B cell (primary cell): ENCODE data around the gene EIF1AD. TPM values are rescaled to one million over a fixed set of nuclear protein-coding genes. Genes with fewer than 3 reads are reported as not detected.
"Not testable (repeated sequence)": the region's sequence is repeated elsewhere in the genome, so short reads cannot be mapped to it uniquely, and the experiment has no call there.

Experiments used
- ATAC-seq: fragments of 200-7000 bp; cut with Tn5 transposase; one replicate; pipeline ENCODE4 v1.10.0; 2021; ENCODE audit warnings: low read depth, mild to moderate bottlenecking, moderate number of reproducible peaks, moderate library complexity
- CTCF ChIA-PET: fragments of 350-600 bp; sonication (Branson Sonifier 250); formaldehyde crosslinking; loops from one replicate; lab custom pipeline; 2021; ENCODE audit warnings: antibody characterized with exemption, inconsistent platforms; lab: Charles Lee
- POLR2A ChIA-PET: fragments of 350-600 bp; sonication (Branson Sonifier 250); formaldehyde crosslinking; loops from one replicate; lab custom pipeline; 2021; ENCODE audit warnings: antibody characterized with exemption; lab: Charles Lee
- DNase-seq: peaks from one replicate; pipeline ENCODE4 v3.0.0; 2013
- H2AFZ ChIP-seq: 2 replicates; pipeline ENCODE4 v1.6.1; 2012; ENCODE audit warnings: mild to moderate bottlenecking, low read depth, low read length; ENCODE audit not compliant: insufficient read depth, poor library complexity, severe bottlenecking
- H3K27ac ChIP-seq, 2 donors: 1 replicate in 1 of 2; 2 replicates in 1 of 2; pipeline ENCODE4 v1.5.1; 2012 to 2013; ENCODE audit warnings: low read length in 2 of 2, mild to moderate bottlenecking in 2 of 2, moderate library complexity in 1 of 2
- H3K27me3 ChIP-seq, 4 experiments: fragments of 200-600 bp in 1 of 4; sonication (generic) in 1 of 4; replicated peaks in 1 of 4; 1 replicate in 2 of 4; 2 replicates in 2 of 4; pipeline versions ENCODE4 v1.6.1 to v1.7.0; 2013 to 2016; ENCODE audit warnings: low read length in 3 of 4, mild to moderate bottlenecking in 2 of 4, mixed read lengths in 1 of 4, moderate library complexity in 1 of 4; ENCODE audit not compliant: insufficient read depth in 4 of 4, control insufficient read depth in 3 of 4; ENCODE audit errors: control extremely low read depth in 1 of 4
- H3K36me3 ChIP-seq, 2 experiments: replicated peaks in 1 of 2; 1 replicate in 1 of 2; 2 replicates in 1 of 2; pipeline versions ENCODE4 v1.6.1 to v1.7.1; 2013; ENCODE audit warnings: low read length in 1 of 2; ENCODE audit not compliant: insufficient read depth in 2 of 2, control insufficient read depth in 1 of 2; ENCODE audit errors: control extremely low read depth in 1 of 2, extremely low read depth in 1 of 2
- H3K4me1 ChIP-seq, 2 donors: fragments of 200-600 bp in 1 of 2; sonication (generic) in 1 of 2; 1 replicate in 1 of 2; 2 replicates in 1 of 2; pipeline versions ENCODE4 v1.5.1 to v1.6.1; 2013 to 2017; ENCODE audit warnings: low read length in 2 of 2; ENCODE audit not compliant: control insufficient read depth in 2 of 2, insufficient read depth in 2 of 2
- H3K4me2 ChIP-seq: replicated peaks from 2 replicates; pipeline ENCODE3; 2012; ENCODE audit warnings: mild to moderate bottlenecking, low read depth, low read length; ENCODE audit not compliant: poor library complexity, severe bottlenecking
- H3K4me3 ChIP-seq, 5 experiments: fragments of 200-600 bp in 1 of 5; sonication (generic) in 1 of 5; 1 replicate in 3 of 5; 2 replicates in 2 of 5; pipeline versions ENCODE4 v1.5.1 to v1.7.0; 2011 to 2016; ENCODE audit warnings: low read length in 4 of 5, mild to moderate bottlenecking in 4 of 5, low read depth in 2 of 5, control low read depth in 1 of 5, moderate library complexity in 1 of 5; ENCODE audit not compliant: insufficient read depth in 1 of 5; ENCODE audit errors: control extremely low read depth in 1 of 5, extremely low read depth in 1 of 5
- H3K79me2 ChIP-seq: fragments of 200-600 bp; sonication (generic); one replicate; pipeline ENCODE4 v1.6.0; 2016; ENCODE audit warnings: low read length; ENCODE audit not compliant: control insufficient read depth, insufficient read depth
- H3K9ac ChIP-seq: fragments of 200-600 bp; sonication (generic); 2 replicates; pipeline ENCODE4 v1.6.1; 2017; ENCODE audit warnings: mild to moderate bottlenecking, low read length, moderate library complexity
- H3K9me3 ChIP-seq, 3 donors: one replicate each; pipeline versions ENCODE4 v1.6.1 to v1.7.1; 2013; ENCODE audit warnings: low read length in 2 of 3; ENCODE audit not compliant: control insufficient read depth in 2 of 3, insufficient read depth in 1 of 3; ENCODE audit errors: control extremely low read depth in 1 of 3
- H4K20me1 ChIP-seq: 2 replicates; pipeline ENCODE4 v1.6.0; 2012; ENCODE audit warnings: mild to moderate bottlenecking, low read length; ENCODE audit not compliant: insufficient read depth, control insufficient read depth, poor library complexity, severe bottlenecking
- H3K27ac Mint-ChIP-seq: one replicate; pipeline ENCODE4 v1.8.0; 2021; ENCODE audit warnings: mixed read lengths
- H3K27me3 Mint-ChIP-seq: one replicate; pipeline ENCODE4 v1.8.0; 2021; ENCODE audit warnings: mixed read lengths
- H3K4me1 Mint-ChIP-seq: one replicate; pipeline ENCODE4 v1.8.0; 2021; ENCODE audit warnings: mixed read lengths
- H3K4me3 Mint-ChIP-seq: one replicate; pipeline ENCODE4 v1.8.0; 2021; ENCODE audit warnings: mixed read lengths
- H3K9me3 Mint-ChIP-seq: one replicate; pipeline ENCODE4 v1.8.0; 2022; ENCODE audit warnings: mixed read lengths; ENCODE audit not compliant: insufficient read depth
- EZH2 ChIP-seq: IDR thresholded peaks from 2 replicates; pipeline ENCODE4 v1.6.1; 2012; ENCODE audit warnings: borderline replicate concordance, low read depth, mild to moderate bottlenecking, moderate library complexity, low read length; ENCODE audit not compliant: insufficient read depth, poor library complexity, severe bottlenecking
- WGBS: methylation state at CpG from one replicate; pipeline ENCODE4 v1.1.5; 2013; ENCODE audit warnings: missing lambda C conversion rate; ENCODE audit not compliant: insufficient coverage; 5-methylcytosine and 5-hydroxymethylcytosine counted together
- intact Hi-C: fragments of 100-400 bp; cut with micrococcal nuclease; formaldehyde crosslinking; loops from one replicate; pipeline ENCODE4 v1.10.0; 2022
- polyA plus RNA-seq: library from polyadenylated mRNA; depleted of rRNA; stranded (reverse); fragments of >200 nt; gene quantifications from 2 replicates; pipeline ENCODE4 v1.2.3, GENCODE V29; 2012
- total RNA-seq, 2 donors: library from RNA; stranded (reverse); fragments of 120-200 nt in 1 of 2; gene quantifications; 1 replicate in 1 of 2; 2 replicates in 1 of 2; pipeline versions ENCODE4 v1.2.3 to v1.2.4, GENCODE V29; 2013 to 2022
- TF ChIP-seq, protein P1 (sequence below): fragments of 200-600 bp; IDR thresholded peaks from one replicate; pipeline ENCODE4 v1.8.0; 2022; ENCODE audit warnings: antibody characterized with exemption, mild to moderate bottlenecking

The EIF1AD gene
- total and polyA plus RNA-seq, 2 donors (not counting 1 experiment from before 2014, with no cell fraction given) = 56.9 to 65.2 TPM

DNA sequence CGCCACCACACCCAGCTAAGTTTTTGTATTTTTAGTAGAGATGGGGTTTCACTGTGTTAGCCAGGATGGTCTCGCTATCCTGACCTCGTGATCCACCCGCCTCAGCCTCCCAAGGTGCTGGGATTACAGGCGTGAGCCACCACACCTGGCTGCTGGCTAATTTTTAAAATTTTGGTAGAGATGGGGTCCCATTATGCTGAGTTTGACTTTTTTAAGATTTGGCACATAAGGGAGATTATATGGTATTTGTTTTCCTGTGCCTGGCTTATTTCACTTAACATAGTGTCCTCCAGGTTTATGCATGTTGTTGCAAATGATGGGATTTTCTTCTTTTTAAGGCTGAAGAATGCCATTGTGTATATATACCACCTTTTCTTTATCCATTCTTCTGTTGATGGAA lies 51.2 kb downstream of the EIF1AD start:
- H4K20me1 ChIP-seq, H3K4me3 Mint-ChIP-seq, H3K4me3 ChIP-seq, DNase-seq, H3K36me3 ChIP-seq, ATAC-seq, H3K27ac ChIP-seq, H3K27me3 ChIP-seq, H3K9me3 ChIP-seq, H2AFZ ChIP-seq, intact Hi-C loops, CTCF ChIA-PET, H3K4me1 Mint-ChIP-seq, H3K27ac Mint-ChIP-seq, H3K4me2 ChIP-seq, H3K4me1 ChIP-seq, H3K9ac ChIP-seq, H3K79me2 ChIP-seq, H3K9me3 Mint-ChIP-seq, H3K27me3 Mint-ChIP-seq: not testable (repeated sequence)
- WGBS = 88% methylated on average over 4 of the region's 5 CpGs
- POLR2A ChIA-PET = interaction anchor here (0.6 kb wide), 1 partner anchor 83 kb away, joined by 5 read pairs; no protein-coding TSS in a partner anchor

DNA sequence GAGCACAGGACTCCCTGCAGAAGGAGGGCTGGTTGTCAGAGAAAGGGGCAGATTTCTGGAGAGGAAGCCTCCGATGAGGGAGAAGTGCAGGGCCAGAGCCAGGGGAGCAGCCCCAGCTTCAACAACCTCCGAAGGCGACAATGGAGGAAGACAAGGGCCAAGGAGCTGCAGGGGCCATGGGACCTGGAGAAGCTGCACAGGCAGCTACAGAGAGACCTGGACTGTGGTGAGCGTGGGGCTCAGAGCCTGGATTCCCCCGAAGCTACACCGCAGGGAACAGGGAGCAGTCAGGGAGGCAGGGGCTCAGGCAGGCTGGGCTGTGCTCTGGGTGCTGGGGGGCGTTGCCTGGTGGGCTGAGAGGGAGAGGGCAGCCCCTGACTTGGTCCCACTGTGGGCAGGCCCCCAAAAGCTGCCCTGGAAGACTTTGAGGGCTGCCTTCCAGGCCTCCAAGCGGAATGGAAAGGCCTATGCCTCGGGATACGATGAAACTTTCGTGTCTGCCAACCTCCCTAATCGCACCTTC lies 54.3 kb downstream of the EIF1AD start:
- Histone ChIP-seq H3K4me1 (no peaks in the 10 kb centered on the region), H3K27ac (no peak overlapping the region), H3K27me3 (peaks cover 0 to 3% (median 0%) of the 10 kb centered on the region in 4 experiments), H3K4me3 (no peak overlapping the region), H3K4me2 (no peak overlapping the region), H3K9me3 (no peaks in the 10 kb centered on the region), H3K36me3 (no peaks in the 10 kb centered on the region), H4K20me1 (no peaks in the 10 kb centered on the region), H3K79me2 (no peaks in the 10 kb centered on the region), H2AFZ (no peak overlapping the region), H3K9ac (no peak overlapping the region)
- H3K4me3 Mint-ChIP-seq = no peak overlapping the region
- WGBS = 90% methylated on average over 8 of the region's 12 CpGs
- H3K27me3 Mint-ChIP-seq = peaks cover 7% of the 10 kb centered on the region
- DNase-seq (no peak), ATAC-seq (no peak)
- intact Hi-C loops = no loop called here
- ChIA-PET POLR2A (no interaction called here), CTCF (no interaction called here)
- no peak for TF ChIP-seq EZH2
- TF ChIP-seq, protein P1, sequence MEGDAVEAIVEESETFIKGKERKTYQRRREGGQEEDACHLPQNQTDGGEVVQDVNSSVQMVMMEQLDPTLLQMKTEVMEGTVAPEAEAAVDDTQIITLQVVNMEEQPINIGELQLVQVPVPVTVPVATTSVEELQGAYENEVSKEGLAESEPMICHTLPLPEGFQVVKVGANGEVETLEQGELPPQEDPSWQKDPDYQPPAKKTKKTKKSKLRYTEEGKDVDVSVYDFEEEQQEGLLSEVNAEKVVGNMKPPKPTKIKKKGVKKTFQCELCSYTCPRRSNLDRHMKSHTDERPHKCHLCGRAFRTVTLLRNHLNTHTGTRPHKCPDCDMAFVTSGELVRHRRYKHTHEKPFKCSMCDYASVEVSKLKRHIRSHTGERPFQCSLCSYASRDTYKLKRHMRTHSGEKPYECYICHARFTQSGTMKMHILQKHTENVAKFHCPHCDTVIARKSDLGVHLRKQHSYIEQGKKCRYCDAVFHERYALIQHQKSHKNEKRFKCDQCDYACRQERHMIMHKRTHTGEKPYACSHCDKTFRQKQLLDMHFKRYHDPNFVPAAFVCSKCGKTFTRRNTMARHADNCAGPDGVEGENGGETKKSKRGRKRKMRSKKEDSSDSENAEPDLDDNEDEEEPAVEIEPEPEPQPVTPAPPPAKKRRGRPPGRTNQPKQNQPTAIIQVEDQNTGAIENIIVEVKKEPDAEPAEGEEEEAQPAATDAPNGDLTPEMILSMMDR = no peak
- H3K27ac Mint-ChIP-seq = no peak overlapping the region
- H3K4me1 Mint-ChIP-seq = no peaks in the 10 kb centered on the region
- no peaks in the 10 kb centered on the region for H3K9me3 Mint-ChIP-seq
